Tibial nerve (tissue), 4 donors: Measurements from ENCODE around the gene FBLN7. TPM values are rescaled to one million over a fixed set of nuclear protein-coding genes. Genes with fewer than 3 reads are reported as not detected.

ENCODE experiments used
- DNase-seq, 2 donors: peaks; one replicate each; pipeline ENCODE4 v3.0.0-alpha.2; 2019; ENCODE audit warnings: low spot score in 2 of 2
- H3K27ac ChIP-seq, 4 donors: fragments of 200-600 bp; sonication (generic) in 3 of 4; one replicate each; pipeline ENCODE4 v1.5.1; 2017 to 2019; ENCODE audit warnings: mild to moderate bottlenecking in 1 of 4
- H3K27me3 ChIP-seq, 2 donors: fragments of 200-600 bp; sonication (generic) in 1 of 2; one replicate each; pipeline versions ENCODE4 v1.5.1 to v1.6.0; 2017 to 2019
- H3K36me3 ChIP-seq, 3 donors: fragments of 200-600 bp; sonication (generic); one replicate each; pipeline ENCODE4 v1.5.1; 2018 to 2019
- H3K4me1 ChIP-seq, 4 donors: fragments of 200-600 bp; sonication (generic) in 3 of 4; one replicate each; pipeline ENCODE4 v1.5.1; 2017 to 2019
- H3K4me3 ChIP-seq, 4 donors: fragments of 200-600 bp; sonication (generic) in 3 of 4; one replicate each; pipeline ENCODE4 v1.5.1; 2017 to 2019; ENCODE audit warnings: mild to moderate bottlenecking in 1 of 4, moderate library complexity in 1 of 4
- H3K9me3 ChIP-seq, 4 donors: fragments of 200-600 bp; sonication (generic) in 3 of 4; one replicate each; pipeline ENCODE4 v1.5.1; 2017 to 2019
- EP300 ChIP-seq, 2 donors: sonication (generic); formaldehyde crosslinking; IDR thresholded peaks; one replicate each; pipeline ENCODE4 v1.6.1; 2017; ENCODE audit warnings: antibody characterized with exemption in 2 of 2, mild to moderate bottlenecking in 1 of 2
- POLR2A ChIP-seq, 2 donors: fragments of 450-650 bp; IDR thresholded peaks; one replicate each; pipeline ENCODE4 v1.6.1; 2017; ENCODE audit warnings: antibody characterized with exemption in 2 of 2, mild to moderate bottlenecking in 2 of 2, moderate library complexity in 2 of 2
- WGBS, 2 donors: methylation state at CpG; one replicate each; pipeline ENCODE4 v1.1.5; 2018; 5-methylcytosine and 5-hydroxymethylcytosine counted together
- total RNA-seq, 4 donors: library from RNA; depleted of rRNA; stranded (reverse); fragments of >200 nt; gene quantifications; one replicate each; pipeline ENCODE4 v1.1.0, GENCODE V29; 2016
- TF ChIP-seq, protein P1 (sequence below), 5 experiments: fragments of 200-600 bp in 3 of 5; fragments of 450-650 bp in 2 of 5; sonication (generic) in 3 of 5; IDR thresholded peaks; one replicate each; pipeline ENCODE4 v1.5.1; 2016 to 2019; ENCODE audit warnings: antibody characterized with exemption in 5 of 5, mild to moderate bottlenecking in 3 of 5, moderate library complexity in 2 of 5

The FBLN7 gene
- total RNA-seq, 4 donors from 2014 or later = 0.60 to 3.9 (median 2.6) TPM

DNA sequence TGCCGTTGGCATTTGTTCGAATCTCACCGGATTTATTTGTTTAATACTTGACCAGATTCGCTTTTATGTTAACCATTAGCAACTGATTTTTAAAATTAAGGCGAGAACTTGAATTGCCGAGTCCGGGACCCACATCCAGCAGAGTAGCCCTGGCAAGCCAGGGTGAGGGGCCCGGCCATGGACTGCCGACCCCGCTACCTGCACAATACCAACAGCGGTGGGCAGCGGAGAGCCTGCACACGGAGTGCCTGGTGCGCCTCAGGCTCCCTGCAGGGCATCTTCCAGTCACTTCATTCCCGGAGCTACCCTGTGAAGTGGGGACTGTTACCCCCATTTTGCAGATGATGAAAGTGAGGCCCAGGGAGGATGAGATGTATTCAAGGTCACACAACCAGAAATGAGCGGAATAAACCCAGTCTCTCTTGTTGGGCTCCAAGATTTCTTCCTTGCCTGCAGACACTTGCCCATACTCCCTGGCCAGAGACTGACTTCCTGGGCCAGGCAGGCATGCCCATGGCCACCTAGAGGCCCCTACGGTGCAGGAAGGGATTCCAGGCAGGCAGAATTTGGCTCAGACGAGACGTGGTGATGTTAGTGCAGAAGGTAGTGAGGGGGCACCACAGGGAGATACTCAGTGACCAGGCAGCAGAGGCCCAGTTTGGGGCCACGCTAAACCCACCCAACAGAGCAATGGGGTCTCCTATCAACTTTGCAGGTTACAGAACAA, 2.9 kb downstream of the FBLN7 start:
- no peak overlapping the region for H3K27ac ChIP-seq

GRCh38 chr2:112141626-112142007, 3.4 kb downstream of the FBLN7 start:
- Histone ChIP-seq H3K36me3 (no peaks in the 10 kb centered on the region), H3K27me3 (peaks cover 0 to 28% of the 10 kb centered on the region in 2 donors), H3K4me3 (no peak overlapping the region), H3K4me1 (peaks cover 0 to 11% (median 0%) of the 10 kb centered on the region in 4 donors), H3K9me3 (no peaks in the 10 kb centered on the region), H3K27ac (no peak overlapping the region)
- no peak for DNase-seq
- no peak for TF ChIP-seq EP300 (IDR thresholded peaks at IDR 0.05)
- WGBS, 2 donors = 90 to 96% methylated on average over 6 to 7 of the region's 7 CpGs

More for the DNA sequence above, 2.9 kb downstream of the FBLN7 start:
- Histone ChIP-seq H3K4me3 (no peak overlapping the region), H3K36me3 (no peaks in the 10 kb centered on the region), H3K27me3 (peaks cover 0 to 28% of the 10 kb centered on the region in 2 donors), H3K9me3 (no peaks in the 10 kb centered on the region), H3K4me1 (peaks cover 0 to 11% (median 0%) of the 10 kb centered on the region in 4 donors)
- DNase-seq = no peak
- WGBS, 2 donors = 80 to 91% methylated on average over 20 of the region's 20 CpGs
- TF ChIP-seq, protein P1, sequence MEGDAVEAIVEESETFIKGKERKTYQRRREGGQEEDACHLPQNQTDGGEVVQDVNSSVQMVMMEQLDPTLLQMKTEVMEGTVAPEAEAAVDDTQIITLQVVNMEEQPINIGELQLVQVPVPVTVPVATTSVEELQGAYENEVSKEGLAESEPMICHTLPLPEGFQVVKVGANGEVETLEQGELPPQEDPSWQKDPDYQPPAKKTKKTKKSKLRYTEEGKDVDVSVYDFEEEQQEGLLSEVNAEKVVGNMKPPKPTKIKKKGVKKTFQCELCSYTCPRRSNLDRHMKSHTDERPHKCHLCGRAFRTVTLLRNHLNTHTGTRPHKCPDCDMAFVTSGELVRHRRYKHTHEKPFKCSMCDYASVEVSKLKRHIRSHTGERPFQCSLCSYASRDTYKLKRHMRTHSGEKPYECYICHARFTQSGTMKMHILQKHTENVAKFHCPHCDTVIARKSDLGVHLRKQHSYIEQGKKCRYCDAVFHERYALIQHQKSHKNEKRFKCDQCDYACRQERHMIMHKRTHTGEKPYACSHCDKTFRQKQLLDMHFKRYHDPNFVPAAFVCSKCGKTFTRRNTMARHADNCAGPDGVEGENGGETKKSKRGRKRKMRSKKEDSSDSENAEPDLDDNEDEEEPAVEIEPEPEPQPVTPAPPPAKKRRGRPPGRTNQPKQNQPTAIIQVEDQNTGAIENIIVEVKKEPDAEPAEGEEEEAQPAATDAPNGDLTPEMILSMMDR (IDR thresholded peaks at IDR 0.05) = no peak
- TF ChIP-seq POLR2A (IDR thresholded peaks at IDR 0.05) (no peak), EP300 (IDR thresholded peaks at IDR 0.05) (no peak)

DNA sequence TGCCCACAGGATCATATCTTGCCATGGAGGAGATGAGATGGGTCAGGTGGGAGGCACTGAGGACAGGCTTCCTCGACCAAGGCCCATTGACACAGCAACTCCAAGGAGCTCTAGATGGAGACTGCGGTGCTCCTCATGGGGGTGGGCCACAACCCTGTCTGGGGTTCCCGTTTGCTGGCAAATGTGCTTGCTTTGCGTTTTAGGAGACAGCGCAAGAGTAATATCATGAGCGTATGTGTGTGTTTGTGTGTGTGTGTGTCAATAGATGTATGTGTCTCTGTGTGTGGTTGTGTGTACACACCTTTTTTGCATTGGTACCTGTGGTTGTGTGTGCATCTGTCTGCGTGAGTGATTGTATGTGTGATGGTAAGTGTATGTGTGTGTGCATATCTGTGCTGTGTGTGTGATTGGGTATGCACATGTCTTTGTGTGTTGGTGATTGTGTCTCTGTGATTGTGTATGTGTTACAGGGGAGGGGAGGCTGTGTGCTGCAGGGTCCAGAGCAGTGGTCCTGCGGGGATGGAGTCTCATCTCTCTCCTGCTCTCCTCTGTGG, 4.4 kb downstream of the FBLN7 start:
- no peak for DNase-seq
- Histone ChIP-seq H3K4me3 (no peak overlapping the region), H3K27me3 (peaks cover 0 to 20% of the 10 kb centered on the region in 2 donors), H3K4me1 (peaks cover 0 to 9% (median 0%) of the 10 kb centered on the region in 4 donors), H3K36me3 (no peaks in the 10 kb centered on the region), H3K9me3 (no peaks in the 10 kb centered on the region), H3K27ac (no peak overlapping the region)
- no peak for TF ChIP-seq POLR2A (IDR thresholded peaks at IDR 0.05)
- TF ChIP-seq, protein P1 (IDR thresholded peaks at IDR 0.05) = no peak
- no peak for TF ChIP-seq EP300 (IDR thresholded peaks at IDR 0.05)
- WGBS, 2 donors = 88 to 90% methylated on average over 8 of the region's 8 CpGs

GRCh38 chr2:112143150-112143549, 5.0 kb downstream of the FBLN7 start:
- Histone ChIP-seq H3K4me1 (peaks cover 0 to 4% (median 0%) of the 10 kb centered on the region in 4 donors), H3K4me3 (no peak overlapping the region), H3K27ac (no peak overlapping the region), H3K27me3 (peaks cover 0 to 15% of the 10 kb centered on the region in 2 donors), H3K36me3 (no peaks in the 10 kb centered on the region), H3K9me3 (no peaks in the 10 kb centered on the region)
- TF ChIP-seq, protein P1 (IDR thresholded peaks at IDR 0.05) = no peak
- no peak for TF ChIP-seq EP300 (IDR thresholded peaks at IDR 0.05)
- WGBS, 2 donors = 88 to 90% methylated on average over 5 of the region's 5 CpGs
- no peak for DNase-seq

DNA sequence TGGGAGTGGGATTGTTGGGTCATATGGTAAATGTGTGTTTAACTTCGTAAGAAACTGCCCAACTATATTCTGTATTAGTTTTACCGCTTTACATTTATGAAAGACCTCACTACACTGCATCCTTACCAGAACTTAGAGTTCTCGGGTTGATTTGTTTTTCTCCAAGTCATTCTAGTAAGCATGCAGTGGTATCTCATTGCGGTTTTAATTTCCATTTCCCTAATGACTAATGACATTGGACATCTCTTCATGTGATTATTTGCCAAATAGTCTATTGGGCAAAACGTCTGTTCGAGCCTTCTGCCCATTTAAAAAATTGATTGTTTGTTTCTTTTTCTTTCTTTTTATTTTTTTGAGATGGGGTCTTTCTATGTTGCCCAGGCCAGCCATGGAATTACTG, 6.8 kb downstream of the FBLN7 start:
- H3K9me3 ChIP-seq = no peaks in the 10 kb centered on the region
- no peak overlapping the region for H3K4me3 ChIP-seq
- no peak overlapping the region for H3K27ac ChIP-seq
- peaks cover 0 to 15% of the 10 kb centered on the region in 2 donors for H3K27me3 ChIP-seq
- WGBS, 2 donors = 92 to 93% methylated on average over 6 of the region's 6 CpGs
- DNase-seq = no peak
- H3K4me1 ChIP-seq = peaks cover 0 to 3% (median 0%) of the 10 kb centered on the region in 4 donors
- TF ChIP-seq POLR2A (IDR thresholded peaks at IDR 0.05) (no peak), EP300 (IDR thresholded peaks at IDR 0.05) (no peak)
- TF ChIP-seq, protein P1 (IDR thresholded peaks at IDR 0.05) = no peak
- H3K36me3 ChIP-seq = no peaks in the 10 kb centered on the region
